ENCODE results near the gene FAM83F.

FAM83F gene

DNA sequence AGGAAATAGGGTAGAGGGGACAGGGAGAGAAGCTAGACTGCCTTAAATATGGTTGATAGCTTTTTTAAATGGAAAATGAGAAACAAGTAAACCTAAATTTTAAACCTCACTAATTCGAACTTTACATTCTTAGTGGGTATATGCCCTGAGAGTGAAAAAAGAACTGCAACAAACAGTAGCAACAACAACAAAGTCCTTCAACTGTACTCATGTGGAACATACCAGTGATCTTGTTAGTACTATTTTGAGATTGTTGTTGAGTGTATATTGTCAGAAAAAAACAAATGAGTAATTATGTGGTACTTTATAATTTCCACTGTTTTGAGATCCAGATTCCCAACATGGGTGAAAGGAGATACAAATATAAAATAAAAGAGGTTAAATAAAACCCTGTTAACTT lies 94.1 kb downstream of the FAM83F start:
- DNase-seq (ENCODE audit: low read depth), result no peak
- no peak overlapping the region for H3K4me3 ChIP-seq (ENCODE audit: control insufficient read depth, low read depth, low read length)
- TF ChIP-seq, protein P1, sequence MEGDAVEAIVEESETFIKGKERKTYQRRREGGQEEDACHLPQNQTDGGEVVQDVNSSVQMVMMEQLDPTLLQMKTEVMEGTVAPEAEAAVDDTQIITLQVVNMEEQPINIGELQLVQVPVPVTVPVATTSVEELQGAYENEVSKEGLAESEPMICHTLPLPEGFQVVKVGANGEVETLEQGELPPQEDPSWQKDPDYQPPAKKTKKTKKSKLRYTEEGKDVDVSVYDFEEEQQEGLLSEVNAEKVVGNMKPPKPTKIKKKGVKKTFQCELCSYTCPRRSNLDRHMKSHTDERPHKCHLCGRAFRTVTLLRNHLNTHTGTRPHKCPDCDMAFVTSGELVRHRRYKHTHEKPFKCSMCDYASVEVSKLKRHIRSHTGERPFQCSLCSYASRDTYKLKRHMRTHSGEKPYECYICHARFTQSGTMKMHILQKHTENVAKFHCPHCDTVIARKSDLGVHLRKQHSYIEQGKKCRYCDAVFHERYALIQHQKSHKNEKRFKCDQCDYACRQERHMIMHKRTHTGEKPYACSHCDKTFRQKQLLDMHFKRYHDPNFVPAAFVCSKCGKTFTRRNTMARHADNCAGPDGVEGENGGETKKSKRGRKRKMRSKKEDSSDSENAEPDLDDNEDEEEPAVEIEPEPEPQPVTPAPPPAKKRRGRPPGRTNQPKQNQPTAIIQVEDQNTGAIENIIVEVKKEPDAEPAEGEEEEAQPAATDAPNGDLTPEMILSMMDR (conservative IDR thresholded peaks at IDR 0.05; ENCODE audit: control insufficient read depth, insufficient read depth, low read depth, low read length), result no peak
